HAP-1 (cell line): ENCODE measurements around the gene PLA2G4A.
A peak's percentile ranks its signal among the peaks of the same experiment; 100 is the strongest.

Experiments
- DNase-seq, 2 experiments: peaks; one replicate each; pipeline ENCODE4 v3.0.0-alpha.2; 2016 to 2020; ENCODE audit warnings: low spot score in 2 of 2
- H3K27me3 ChIP-seq: fragments of 250-450 bp; sonication (Bioruptor Pico); 2 replicates; pipeline ENCODE4 v1.5.1; 2020; ENCODE audit warnings: low read depth, mild to moderate bottlenecking, moderate library complexity
- H3K36me3 ChIP-seq: fragments of 250-450 bp; sonication (Bioruptor Pico); replicated peaks from 2 replicates; pipeline ENCODE4 v1.5.1; 2020; ENCODE audit warnings: mild to moderate bottlenecking
- H3K4me1 ChIP-seq: fragments of 250-450 bp; sonication (Bioruptor Pico); 2 replicates; pipeline ENCODE4 v1.5.1; 2020; ENCODE audit warnings: mild to moderate bottlenecking
- H3K4me3 ChIP-seq: fragments of 250-450 bp; sonication (Bioruptor Pico); 2 replicates; pipeline ENCODE4 v1.5.1; 2020; ENCODE audit warnings: mild to moderate bottlenecking, moderate library complexity
- H3K9me3 ChIP-seq: fragments of 250-450 bp; sonication (Bioruptor Pico); 2 replicates; pipeline ENCODE4 v1.5.1; 2020; ENCODE audit warnings: mild to moderate bottlenecking, moderate library complexity
- in situ Hi-C: fragments of 300-500 bp; cut with MboI; formaldehyde crosslinking; loops from 3 replicates; pipeline ENCODE4 v1.14.3; 2020; ENCODE audit warnings: low sequenced_read_pairs, inconsistent platforms, mixed read lengths

PLA2G4A gene

DNA sequence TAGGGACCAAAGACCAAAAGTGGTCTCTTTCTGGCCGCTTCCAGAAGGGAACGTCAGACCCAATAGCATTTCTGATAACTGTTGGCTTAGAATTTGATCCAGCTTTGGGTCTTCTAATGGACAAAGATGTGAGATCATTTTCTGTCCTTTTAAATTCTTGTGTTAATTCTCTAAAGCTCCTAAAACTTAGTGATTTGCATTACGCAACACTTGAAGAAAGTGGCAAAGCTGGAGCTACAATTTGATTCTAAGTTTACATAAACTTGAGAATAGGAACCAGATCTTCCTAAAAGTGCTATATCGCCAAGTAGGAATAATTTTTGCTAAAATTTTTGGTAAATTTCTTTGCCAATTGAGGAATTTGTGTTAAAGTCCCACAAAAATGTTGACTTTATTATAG lies 21.6 kb upstream of the PLA2G4A start:
- H3K9me3 ChIP-seq: no peaks in the 10 kb centered on the region
- no peaks in the 10 kb centered on the region for H3K27me3 ChIP-seq
- H3K36me3 ChIP-seq: no peaks in the 10 kb centered on the region
- no peak for DNase-seq
- in situ Hi-C loops: no loop called here
- no peaks in the 10 kb centered on the region for H3K4me1 ChIP-seq
- no peak overlapping the region for H3K4me3 ChIP-seq

DNA sequence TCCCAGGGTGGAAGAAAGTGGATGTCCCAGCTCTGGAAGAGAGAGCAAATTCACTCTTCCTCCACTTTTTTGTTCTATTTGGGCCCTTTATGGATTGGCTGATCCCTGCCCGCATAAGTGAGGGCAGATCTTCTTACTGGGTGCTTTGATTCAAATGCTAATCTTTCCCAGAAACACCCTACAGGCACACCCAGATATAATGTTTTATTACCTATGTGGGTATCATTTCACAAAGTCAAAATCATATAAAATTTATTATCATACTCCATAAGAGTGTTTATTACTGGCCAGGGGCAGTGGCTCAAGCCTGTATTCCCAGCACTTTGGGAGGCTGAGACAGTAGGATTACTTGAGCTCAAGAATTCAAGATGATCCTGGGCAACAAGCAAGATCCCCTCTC lies 16.9 kb upstream of the PLA2G4A start:
- DNase-seq: no peak
- in situ Hi-C loops: no loop called here
- Histone ChIP-seq H3K27me3 (no peaks in the 10 kb centered on the region), H3K9me3 (no peaks in the 10 kb centered on the region), H3K36me3 (no peaks in the 10 kb centered on the region), H3K4me3 (no peak overlapping the region), H3K4me1 (no peaks in the 10 kb centered on the region)

DNA sequence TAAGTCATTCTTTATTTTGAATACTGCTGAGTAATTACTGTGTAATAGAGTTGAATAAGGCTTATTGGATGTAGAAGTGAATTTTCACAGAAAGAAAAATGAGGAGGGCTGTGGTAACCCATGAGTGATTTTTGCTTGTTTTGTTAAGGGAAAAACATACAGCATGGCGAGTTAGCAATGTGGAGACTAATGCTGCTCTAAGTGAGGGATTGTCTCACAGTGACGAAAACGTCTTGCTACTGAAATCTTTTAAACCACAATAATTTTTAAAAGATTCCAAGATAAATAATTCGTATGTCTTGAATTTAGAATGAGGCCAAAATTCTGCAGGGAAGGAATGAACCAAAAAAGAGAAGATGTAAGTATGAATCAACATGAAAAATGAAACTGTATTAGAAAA lies 16.2 kb upstream of the PLA2G4A start:
- no peaks in the 10 kb centered on the region for H3K27me3 ChIP-seq
- no peaks in the 10 kb centered on the region for H3K9me3 ChIP-seq
- in situ Hi-C loops: no loop called here
- H3K4me1 ChIP-seq: no peaks in the 10 kb centered on the region
- no peaks in the 10 kb centered on the region for H3K36me3 ChIP-seq
- DNase-seq: no peak
- no peak overlapping the region for H3K4me3 ChIP-seq

DNA sequence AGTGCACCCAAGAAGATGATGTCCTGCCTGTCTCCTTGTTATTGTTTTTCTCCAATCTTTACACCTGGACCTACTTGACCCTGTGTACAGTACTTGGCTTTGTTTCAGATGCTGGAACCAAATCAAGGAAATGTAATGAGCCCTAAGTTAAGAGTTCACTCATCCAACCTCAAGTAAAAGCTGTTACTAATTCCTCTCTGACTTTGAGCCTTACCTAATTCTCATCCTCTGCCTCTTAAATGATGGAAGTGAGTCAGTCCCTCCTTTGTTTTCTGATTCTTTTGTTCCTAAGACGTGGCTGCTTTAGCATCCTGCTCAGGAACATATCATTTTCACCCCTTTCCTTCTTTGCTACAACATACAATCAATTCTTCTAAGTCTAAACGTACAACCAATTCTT lies 15.3 kb upstream of the PLA2G4A start:
- H3K9me3 ChIP-seq: no peaks in the 10 kb centered on the region
- in situ Hi-C loops: no loop called here
- no peak for DNase-seq
- no peaks in the 10 kb centered on the region for H3K27me3 ChIP-seq
- no peaks in the 10 kb centered on the region for H3K4me1 ChIP-seq
- H3K36me3 ChIP-seq: no peaks in the 10 kb centered on the region
- H3K4me3 ChIP-seq: no peak overlapping the region

DNA sequence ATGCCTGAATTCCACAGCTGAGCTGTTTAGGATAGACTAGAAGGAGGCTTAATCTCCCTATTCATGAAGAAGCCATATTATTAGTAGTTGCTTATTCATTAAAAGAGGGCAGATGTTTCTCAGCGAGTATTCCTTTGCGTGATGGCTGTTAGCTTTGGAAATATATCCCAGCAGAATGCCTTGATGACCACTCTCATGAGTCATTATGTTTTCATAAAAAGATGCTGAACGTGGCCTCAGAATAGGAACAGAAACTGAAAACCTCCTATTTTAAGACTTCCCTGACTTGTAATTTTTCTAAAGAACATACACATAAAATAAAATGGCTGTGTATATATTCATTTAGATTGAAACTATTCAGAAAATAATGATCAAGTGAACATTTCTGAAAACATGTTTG lies 9.6 kb upstream of the PLA2G4A start:
- no peak overlapping the region for H3K4me3 ChIP-seq
- in situ Hi-C loops: no loop called here

DNA sequence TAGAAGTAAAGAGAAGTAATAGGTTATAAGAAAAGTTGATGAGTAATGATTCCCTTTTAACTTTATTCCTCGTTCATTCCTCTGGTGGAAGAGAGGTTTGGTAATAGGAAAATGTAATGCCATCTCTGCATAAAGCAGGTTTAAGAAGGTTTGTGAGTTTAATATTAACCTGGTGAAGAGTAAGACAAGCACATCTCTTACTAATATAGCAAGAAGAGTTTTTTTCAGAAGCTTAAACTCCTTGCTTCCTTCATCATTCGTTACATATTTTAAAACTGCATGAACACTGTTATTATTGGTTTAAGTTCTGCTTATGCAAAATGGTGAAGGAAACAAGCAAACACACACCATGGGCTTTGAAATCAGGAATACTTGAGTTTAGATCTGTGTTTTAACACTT lies 9.2 kb upstream of the PLA2G4A start:
- Histone ChIP-seq H3K36me3 (no peaks in the 10 kb centered on the region), H3K4me1 (no peaks in the 10 kb centered on the region), H3K27me3 (no peaks in the 10 kb centered on the region), H3K4me3 (no peak overlapping the region), H3K9me3 (no peaks in the 10 kb centered on the region)
- DNase-seq: no peak
- in situ Hi-C loops: no loop called here

More for the DNA sequence above, 9.6 kb upstream of the PLA2G4A start:
- H3K4me1 ChIP-seq: no peaks in the 10 kb centered on the region
- H3K36me3 ChIP-seq: no peaks in the 10 kb centered on the region
- DNase-seq: no peak
- no peaks in the 10 kb centered on the region for H3K9me3 ChIP-seq
- no peaks in the 10 kb centered on the region for H3K27me3 ChIP-seq

DNA sequence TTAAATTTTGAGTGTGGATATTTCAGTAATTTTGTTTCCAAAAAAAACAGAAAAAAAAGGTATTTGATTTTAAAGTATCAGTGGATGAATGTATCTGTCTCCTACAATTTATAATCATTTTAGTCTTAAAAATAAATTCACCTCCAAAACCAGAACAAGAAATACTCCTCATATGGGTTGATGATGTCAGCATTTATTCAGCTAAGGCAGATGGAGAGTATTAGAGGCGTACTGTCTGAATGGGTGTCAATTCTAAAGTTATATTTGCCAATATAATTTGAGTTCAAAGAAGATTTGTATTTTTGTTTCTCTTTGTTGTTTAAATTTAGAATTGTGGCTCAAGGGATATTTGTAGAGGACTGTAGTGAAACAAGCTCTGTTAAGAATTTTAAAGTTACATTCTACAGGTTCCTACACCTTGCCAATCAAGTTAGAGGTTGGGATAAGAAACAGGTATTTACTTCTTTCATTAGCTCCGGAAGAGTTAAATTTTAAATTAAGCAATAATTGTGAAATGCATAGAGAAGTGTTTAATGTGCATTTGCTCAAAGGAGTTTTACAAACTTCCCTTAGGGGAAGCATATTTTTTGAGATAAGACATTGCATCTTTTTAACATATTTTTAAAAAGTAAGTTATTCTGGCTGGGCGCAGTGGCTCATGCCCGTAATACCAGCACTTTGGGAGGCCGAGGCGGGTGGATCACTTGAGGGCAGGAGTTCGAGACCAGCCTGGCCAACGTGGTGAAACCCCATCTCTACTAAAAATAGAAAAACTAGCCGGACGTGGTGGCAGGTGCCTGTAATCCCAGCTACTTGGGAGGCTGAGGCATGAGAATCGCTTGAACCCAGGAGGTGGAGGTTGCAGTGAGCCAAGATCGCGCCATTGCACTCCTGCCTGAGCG lies 1.2 kb downstream of the PLA2G4A start:
- Histone ChIP-seq H3K4me3 (peak overlapping the region; percentile 45), H3K9me3 (no peaks in the 10 kb centered on the region), H3K4me1 (peaks cover 4% of the 10 kb centered on the region), H3K36me3 (no peaks in the 10 kb centered on the region), H3K27me3 (no peaks in the 10 kb centered on the region)
- in situ Hi-C loops: no loop called here
- DNase-seq: peak in 1 of 2 experiments; percentile 18

DNA sequence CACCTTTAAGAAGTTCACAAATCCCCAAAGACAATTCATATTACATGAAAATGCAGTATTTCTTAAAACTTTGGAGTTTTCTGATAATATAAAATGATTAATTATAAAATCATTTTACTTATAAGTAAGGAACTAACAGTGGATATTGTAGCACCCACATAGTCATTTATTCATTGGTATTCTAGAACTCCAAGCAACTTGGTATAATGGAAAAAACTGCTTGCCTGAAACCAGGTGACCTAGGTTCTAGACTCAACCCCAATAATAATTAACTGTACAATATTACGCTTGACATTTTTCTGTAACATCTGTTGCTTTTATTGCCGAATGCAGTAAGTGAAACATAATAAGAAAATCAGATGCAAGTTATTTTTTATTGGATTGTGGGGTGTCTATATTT lies 2.4 kb downstream of the PLA2G4A start:
- peaks cover 4% of the 10 kb centered on the region for H3K4me1 ChIP-seq
- no peak overlapping the region for H3K4me3 ChIP-seq
- H3K36me3 ChIP-seq: no peaks in the 10 kb centered on the region
- no peaks in the 10 kb centered on the region for H3K9me3 ChIP-seq
- no peak for DNase-seq
- in situ Hi-C loops: no loop called here
- H3K27me3 ChIP-seq: no peaks in the 10 kb centered on the region

DNA sequence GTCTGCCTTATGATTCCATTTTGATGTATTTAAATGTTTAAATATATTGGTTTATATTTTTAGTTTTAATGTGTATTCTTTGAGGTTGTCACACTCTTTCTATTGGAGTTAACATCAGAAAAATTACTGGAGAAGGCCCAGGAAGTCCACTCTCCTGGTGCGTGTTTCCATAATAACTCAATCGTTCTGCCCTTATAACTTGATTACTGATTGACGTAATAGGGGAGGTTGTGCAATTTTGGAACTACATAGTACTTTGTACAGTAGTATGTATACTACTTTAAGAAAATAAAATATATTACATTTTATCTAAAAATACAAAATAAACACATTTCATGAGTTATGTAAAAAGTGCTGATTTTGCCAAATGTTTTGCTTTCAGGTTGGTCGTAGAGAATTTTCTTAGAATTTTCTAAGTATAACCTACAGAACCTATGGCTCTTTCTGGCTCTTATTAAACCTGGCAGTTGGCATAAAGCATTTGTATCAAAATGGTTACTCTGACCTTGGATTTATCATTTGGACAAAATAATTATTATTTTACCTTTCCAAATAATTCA lies 5.7 kb downstream of the PLA2G4A start:
- DNase-seq: no peak
- Histone ChIP-seq H3K27me3 (no peaks in the 10 kb centered on the region), H3K4me3 (no peak overlapping the region), H3K4me1 (peaks cover 12% of the 10 kb centered on the region), H3K36me3 (no peaks in the 10 kb centered on the region), H3K9me3 (no peaks in the 10 kb centered on the region)
- in situ Hi-C loops: no loop called here

DNA sequence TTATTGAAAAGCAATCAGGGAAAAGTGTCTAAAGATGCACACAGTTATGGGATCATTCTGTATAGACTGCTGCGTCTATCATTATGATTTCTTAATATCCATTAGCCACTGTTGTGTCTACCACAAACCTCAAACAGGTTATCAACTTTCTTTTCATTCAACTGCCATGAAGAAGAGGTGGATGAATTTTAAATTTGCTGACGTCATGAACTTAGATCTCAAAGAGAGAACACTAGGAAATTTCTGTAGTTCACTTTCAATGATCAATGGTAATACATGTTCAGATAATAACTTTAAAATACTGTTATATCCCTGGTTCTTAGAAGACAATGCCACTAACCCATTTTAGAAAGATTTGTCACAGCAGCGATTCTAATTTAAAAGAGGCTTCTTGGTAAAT lies 6.7 kb downstream of the PLA2G4A start:
- in situ Hi-C loops: no loop called here
- H3K9me3 ChIP-seq: no peaks in the 10 kb centered on the region
- H3K4me1 ChIP-seq: peaks cover 12% of the 10 kb centered on the region
- DNase-seq: no peak
- H3K36me3 ChIP-seq: no peaks in the 10 kb centered on the region
- no peak overlapping the region for H3K4me3 ChIP-seq
- no peaks in the 10 kb centered on the region for H3K27me3 ChIP-seq

DNA sequence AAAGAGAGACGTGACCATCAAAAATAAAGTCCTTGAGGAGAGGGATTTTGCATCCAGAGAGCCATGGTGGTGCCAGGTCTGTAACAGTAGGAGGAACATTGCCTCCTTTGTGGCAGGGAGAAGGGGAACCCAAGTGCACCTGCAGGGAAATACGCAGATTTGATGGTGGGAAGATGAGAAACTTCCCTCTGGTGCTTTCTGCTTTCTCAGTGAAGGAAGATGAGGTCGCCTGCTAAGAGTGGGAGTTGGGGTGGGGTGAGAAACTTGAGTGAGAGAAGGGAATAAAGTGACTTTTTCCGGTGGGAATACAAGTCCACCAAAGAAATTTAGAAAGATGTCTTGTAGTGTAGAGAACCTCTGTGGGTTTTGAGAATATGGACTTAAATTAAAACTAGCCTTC lies 9.1 kb downstream of the PLA2G4A start:
- no peak for DNase-seq
- no peaks in the 10 kb centered on the region for H3K36me3 ChIP-seq
- in situ Hi-C loops: no loop called here
- no peaks in the 10 kb centered on the region for H3K9me3 ChIP-seq
- no peak overlapping the region for H3K4me3 ChIP-seq
- no peaks in the 10 kb centered on the region for H3K27me3 ChIP-seq
- peaks cover 23% of the 10 kb centered on the region for H3K4me1 ChIP-seq

DNA sequence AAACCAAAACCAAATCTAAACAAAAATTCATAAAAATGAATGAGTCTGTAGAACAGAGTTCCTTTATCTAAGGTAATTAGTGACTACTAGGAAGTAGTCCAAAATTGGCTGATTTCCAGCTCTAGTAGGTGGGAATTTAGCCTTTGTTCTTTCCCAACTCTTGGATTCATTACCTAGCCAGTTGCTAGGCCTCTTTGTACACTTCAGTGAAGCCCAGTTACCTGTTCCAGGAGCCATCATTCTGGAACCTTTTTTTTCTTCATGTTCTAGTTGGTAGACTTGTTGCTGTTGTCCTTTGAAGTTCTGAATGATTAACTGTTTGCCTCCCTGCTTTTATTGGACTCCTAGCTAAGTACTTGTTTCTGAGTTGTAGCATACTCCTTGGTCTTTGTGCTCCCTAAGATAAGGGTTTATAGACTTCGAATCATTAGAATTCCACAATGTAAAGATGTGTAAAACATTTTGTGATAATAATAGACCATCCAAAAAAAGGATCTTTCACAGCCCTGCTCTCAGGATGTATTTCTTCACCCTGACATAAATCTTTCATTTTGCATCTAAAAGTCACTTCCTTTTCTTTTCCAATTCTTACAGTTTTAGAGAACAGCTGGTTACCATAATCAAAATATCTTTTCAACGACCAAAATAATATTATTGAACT lies 9.8 kb downstream of the PLA2G4A start:
- Histone ChIP-seq H3K27me3 (no peaks in the 10 kb centered on the region), H3K4me3 (no peak overlapping the region), H3K4me1 (peaks cover 25% of the 10 kb centered on the region), H3K36me3 (no peaks in the 10 kb centered on the region), H3K9me3 (no peaks in the 10 kb centered on the region)
- in situ Hi-C loops: no loop called here
- no peak for DNase-seq

DNA sequence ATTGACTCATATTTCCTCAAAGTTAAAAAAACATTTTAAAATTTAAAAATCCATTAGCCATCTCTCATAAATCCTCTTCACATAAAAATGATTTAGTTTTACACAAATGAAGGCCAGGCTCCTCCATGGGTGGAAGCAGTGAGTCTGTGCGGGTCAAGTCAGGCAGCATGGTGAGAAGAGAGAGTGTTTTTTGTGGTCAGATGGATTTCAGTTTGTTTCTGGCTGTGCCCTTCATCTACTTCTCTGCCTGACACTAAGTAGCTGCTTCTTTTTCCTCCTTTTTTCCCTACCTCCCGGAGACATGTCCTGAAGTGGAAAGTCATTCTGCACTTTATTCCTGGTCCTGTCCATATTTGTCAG lies 10.3 kb downstream of the PLA2G4A start:
- in situ Hi-C loops: no loop called here
- H3K9me3 ChIP-seq: no peaks in the 10 kb centered on the region
- no peaks in the 10 kb centered on the region for H3K27me3 ChIP-seq
- H3K36me3 ChIP-seq: no peaks in the 10 kb centered on the region
- no peak for DNase-seq
- H3K4me1 ChIP-seq: peaks cover 25% of the 10 kb centered on the region
- H3K4me3 ChIP-seq: no peak overlapping the region

DNA sequence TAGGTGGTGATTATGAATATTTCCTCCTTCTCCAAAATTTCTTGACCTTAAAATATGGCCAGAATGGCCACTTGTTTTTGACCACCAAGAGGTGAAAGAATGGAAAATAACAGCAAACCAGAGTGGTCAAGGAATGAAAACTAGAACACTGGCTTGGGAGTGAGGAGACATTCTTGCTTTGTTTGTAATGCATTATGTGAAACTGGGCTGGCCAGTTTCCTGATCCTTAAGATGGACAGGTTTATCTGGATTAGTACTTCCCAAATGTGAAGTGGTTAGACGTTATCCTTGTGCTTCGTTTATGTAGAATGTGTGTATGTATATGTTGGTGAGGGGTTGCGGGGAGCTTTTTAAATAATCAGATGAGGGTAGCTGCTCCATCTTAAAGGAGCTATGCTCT lies 12.8 kb downstream of the PLA2G4A start:
- in situ Hi-C loops: no loop called here
- Histone ChIP-seq H3K9me3 (no peaks in the 10 kb centered on the region), H3K27me3 (no peaks in the 10 kb centered on the region), H3K36me3 (no peaks in the 10 kb centered on the region), H3K4me1 (peaks cover 25% of the 10 kb centered on the region), H3K4me3 (no peak overlapping the region)
- no peak for DNase-seq
